Measurements from ENCODE around the gene CAPN9.

- TF ChIP-seq CTCF (IDR thresholded peaks at IDR 0.05; ENCODE audit: low read depth, low read length) (no peak), EZH2phosphoT487 (IDR thresholded peaks at IDR 0.05; ENCODE audit: low read depth) (no peak)
Measured at GRCh38 chr1:230706887-230707731, 40.1 kb upstream of the CAPN9 start.
